ENCODE measurements around the gene TMCC1.

The TMCC1 gene

GRCh38 chr3:129893581-129894070 lies at the start of gene TMCC1:
TSS of gene TMCC1 (minus strand) at chr3:129893711.
- peak; percentile 85 for DNase-seq (ENCODE audit: low read depth)
- TF ChIP-seq, protein P1, sequence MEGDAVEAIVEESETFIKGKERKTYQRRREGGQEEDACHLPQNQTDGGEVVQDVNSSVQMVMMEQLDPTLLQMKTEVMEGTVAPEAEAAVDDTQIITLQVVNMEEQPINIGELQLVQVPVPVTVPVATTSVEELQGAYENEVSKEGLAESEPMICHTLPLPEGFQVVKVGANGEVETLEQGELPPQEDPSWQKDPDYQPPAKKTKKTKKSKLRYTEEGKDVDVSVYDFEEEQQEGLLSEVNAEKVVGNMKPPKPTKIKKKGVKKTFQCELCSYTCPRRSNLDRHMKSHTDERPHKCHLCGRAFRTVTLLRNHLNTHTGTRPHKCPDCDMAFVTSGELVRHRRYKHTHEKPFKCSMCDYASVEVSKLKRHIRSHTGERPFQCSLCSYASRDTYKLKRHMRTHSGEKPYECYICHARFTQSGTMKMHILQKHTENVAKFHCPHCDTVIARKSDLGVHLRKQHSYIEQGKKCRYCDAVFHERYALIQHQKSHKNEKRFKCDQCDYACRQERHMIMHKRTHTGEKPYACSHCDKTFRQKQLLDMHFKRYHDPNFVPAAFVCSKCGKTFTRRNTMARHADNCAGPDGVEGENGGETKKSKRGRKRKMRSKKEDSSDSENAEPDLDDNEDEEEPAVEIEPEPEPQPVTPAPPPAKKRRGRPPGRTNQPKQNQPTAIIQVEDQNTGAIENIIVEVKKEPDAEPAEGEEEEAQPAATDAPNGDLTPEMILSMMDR (IDR thresholded peaks at IDR 0.05; ENCODE audit: control insufficient read depth, extremely low read depth, insufficient read depth), result peak; percentile 8; the same call in 1 of the 2 replicates
- peak within 1 kb of the TSS; percentile 76 for H3K4me3 ChIP-seq (ENCODE audit: low read depth, low read length)

DNA sequence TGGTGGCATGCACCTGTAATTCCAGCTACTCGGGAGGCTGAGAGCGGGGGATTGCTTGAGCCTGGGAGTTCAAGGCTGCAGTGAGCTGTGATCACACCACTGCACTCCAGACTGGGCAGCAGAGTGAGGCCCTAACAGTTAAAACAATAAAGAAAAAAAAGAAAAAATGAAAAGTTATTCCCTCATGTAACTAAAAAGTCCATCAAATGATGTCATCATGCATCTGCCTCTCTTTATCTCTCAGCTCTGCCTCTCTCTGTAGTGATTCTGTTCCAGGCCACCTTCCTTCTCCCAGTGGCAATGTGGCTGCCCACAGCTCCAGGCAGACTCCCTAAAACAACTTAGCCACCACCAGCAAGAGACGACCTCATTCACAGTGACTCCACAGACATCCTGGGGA lies 49.5 kb upstream of the TMCC1 start:
- DNase-seq (ENCODE audit: low read depth), result no peak
- TF ChIP-seq, protein P1 (IDR thresholded peaks at IDR 0.05; ENCODE audit: control insufficient read depth, extremely low read depth, insufficient read depth), result no peak
- H3K4me3 ChIP-seq (ENCODE audit: low read depth, low read length), result no peak overlapping the region

DNA sequence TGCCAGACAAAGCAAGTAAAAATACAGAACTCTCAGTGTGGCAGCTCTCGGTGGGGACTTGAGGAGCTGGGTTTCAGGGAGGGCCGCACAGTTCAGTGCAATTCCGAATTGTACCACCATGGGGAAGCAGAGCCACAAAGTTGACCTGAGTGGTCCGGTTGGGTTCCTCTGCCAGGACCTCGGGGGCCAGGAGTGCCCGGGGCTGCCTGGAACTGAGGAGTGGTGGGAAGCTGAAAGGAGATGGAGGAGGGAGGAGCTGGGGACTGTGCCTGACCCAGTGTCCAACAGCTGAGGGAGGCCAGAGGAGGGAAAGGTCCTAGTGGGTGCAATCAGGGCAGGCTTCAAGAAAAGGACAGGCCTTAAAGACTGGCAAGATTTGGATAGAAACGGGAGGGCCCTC lies 48.8 kb upstream of the TMCC1 start:
- TF ChIP-seq, protein P1 (IDR thresholded peaks at IDR 0.05; ENCODE audit: control insufficient read depth, extremely low read depth, insufficient read depth), result peak; percentile 70
- no peak overlapping the region for H3K4me3 ChIP-seq (ENCODE audit: low read depth, low read length)
- DNase-seq (ENCODE audit: low read depth), result peak; percentile 13

DNA sequence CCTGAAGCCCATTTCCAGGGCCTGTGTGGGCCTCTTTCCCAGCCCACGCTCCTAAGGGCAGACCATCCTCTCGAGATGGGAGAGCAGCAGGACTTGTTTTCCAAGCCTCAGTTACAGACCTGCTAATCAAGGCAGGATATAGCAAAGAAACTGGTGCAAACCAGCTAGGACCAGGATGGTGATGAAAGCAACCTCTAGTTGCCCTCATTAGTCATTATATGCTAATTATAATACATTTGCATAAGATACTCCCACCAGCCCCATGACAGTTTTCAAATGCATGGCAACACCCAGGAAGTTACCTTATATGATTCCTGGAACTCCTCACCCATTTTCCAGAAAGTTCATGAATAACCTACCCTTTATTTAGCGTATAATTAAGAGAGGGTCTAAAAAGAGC lies 46.6 kb upstream of the TMCC1 start:
- no peak overlapping the region for H3K4me3 ChIP-seq (ENCODE audit: low read depth, low read length)
- TF ChIP-seq, protein P1 (IDR thresholded peaks at IDR 0.05; ENCODE audit: control insufficient read depth, extremely low read depth, insufficient read depth), result no peak
- no peak for DNase-seq (ENCODE audit: low read depth)

- no peak overlapping the region for H3K4me3 ChIP-seq (ENCODE audit: low read depth, low read length)
- TF ChIP-seq, protein P1 (IDR thresholded peaks at IDR 0.05; ENCODE audit: control insufficient read depth, extremely low read depth, insufficient read depth), result 0 out of 2 replicates have a peak, but pooled peaks have one; percentile 0
- no peak for DNase-seq (ENCODE audit: low read depth)
These were observed 44.8 kb upstream of the TMCC1 start for GRCh38 chr3:129938140-129938930.

GRCh38 chr3:129937717-129938116 lies 44.2 kb upstream of the TMCC1 start:
- TF ChIP-seq, protein P1 (IDR thresholded peaks at IDR 0.05; ENCODE audit: control insufficient read depth, extremely low read depth, insufficient read depth), result no peak
- no peak for DNase-seq (ENCODE audit: low read depth)
- H3K4me3 ChIP-seq (ENCODE audit: low read depth, low read length), result no peak overlapping the region

All from LNCaP clone FGC (cell line).